ENCODE data around the gene AFAP1L1.

Gene AFAP1L1

GRCh38 chr5:149366169-149366729, 94.6 kb downstream of the AFAP1L1 start:
- TF ChIP-seq CTCF (IDR thresholded peaks at IDR 0.05; ENCODE audit: low read depth, low read length) = no peak
- H3K4me3 ChIP-seq (ENCODE audit: low read depth, low read length) = no peak overlapping the region

GRCh38 chr5:149367249-149367971, 95.8 kb downstream of the AFAP1L1 start:
- TF ChIP-seq CTCF (IDR thresholded peaks at IDR 0.05; ENCODE audit: low read depth, low read length) = peak; percentile 91
- no peak overlapping the region for H3K4me3 ChIP-seq (ENCODE audit: low read depth, low read length)

GRCh38 chr5:149367972-149368645, 96.5 kb downstream of the AFAP1L1 start:
- no peak for TF ChIP-seq CTCF (IDR thresholded peaks at IDR 0.05; ENCODE audit: low read depth, low read length)
- no peak overlapping the region for H3K4me3 ChIP-seq (ENCODE audit: low read depth, low read length)

GRCh38 chr5:149370878-149371277, 99.2 kb downstream of the AFAP1L1 start:
- H3K4me3 ChIP-seq (ENCODE audit: low read depth, low read length) = no peak overlapping the region
- no peak for TF ChIP-seq CTCF (IDR thresholded peaks at IDR 0.05; ENCODE audit: low read depth, low read length)

GRCh38 chr5:149371296-149371962, 99.8 kb downstream of the AFAP1L1 start:
- peak; percentile 85 for TF ChIP-seq CTCF (IDR thresholded peaks at IDR 0.05; ENCODE audit: low read depth, low read length)
- no peak overlapping the region for H3K4me3 ChIP-seq (ENCODE audit: low read depth, low read length)

- no peak for TF ChIP-seq CTCF (IDR thresholded peaks at IDR 0.05; ENCODE audit: low read depth, low read length)
- no peak overlapping the region for H3K4me3 ChIP-seq (ENCODE audit: low read depth, low read length)
Measured at GRCh38 chr5:149372076-149372795, 100.6 kb downstream of the AFAP1L1 start.
